GM12872 (cell line): ENCODE measurements around the gene KLF7.

Source experiments
- CTCF ChIP-seq: IDR thresholded peaks from 3 replicates; pipeline ENCODE4 v1.5.1; 2011; ENCODE audit warnings: low read depth, mild to moderate bottlenecking, low read length, moderate library complexity; ENCODE audit not compliant: insufficient read depth

The KLF7 gene

DNA sequence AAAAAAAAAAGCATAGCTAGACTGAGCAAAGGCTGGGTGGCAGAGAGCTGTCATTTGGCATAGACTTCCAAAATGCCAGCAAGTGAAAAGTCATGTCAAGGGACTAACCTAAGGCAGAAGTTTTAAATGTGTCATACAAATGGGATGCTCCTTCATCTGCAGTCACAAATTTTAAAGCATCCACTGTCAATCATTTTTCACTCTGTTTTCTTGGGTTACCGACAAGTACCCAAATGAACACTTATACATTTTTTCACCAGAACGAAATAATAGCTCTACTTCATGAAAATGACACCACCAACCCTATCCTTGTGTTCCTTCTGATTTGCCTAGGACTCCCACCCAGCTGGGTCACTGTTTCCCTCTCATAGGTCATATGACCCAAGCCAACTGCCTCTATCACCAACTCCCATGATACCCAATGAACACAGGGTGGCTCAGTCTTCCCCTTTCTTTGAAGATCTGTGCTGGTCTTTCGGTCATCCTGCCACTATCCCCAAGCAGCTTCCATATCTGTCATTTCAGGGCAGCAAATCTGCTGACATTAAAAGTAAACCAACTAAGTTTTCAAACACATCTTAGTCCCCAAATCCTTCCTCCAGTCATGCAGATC is 21.5 kb downstream of the KLF7 start:
- no peak for TF ChIP-seq CTCF

DNA sequence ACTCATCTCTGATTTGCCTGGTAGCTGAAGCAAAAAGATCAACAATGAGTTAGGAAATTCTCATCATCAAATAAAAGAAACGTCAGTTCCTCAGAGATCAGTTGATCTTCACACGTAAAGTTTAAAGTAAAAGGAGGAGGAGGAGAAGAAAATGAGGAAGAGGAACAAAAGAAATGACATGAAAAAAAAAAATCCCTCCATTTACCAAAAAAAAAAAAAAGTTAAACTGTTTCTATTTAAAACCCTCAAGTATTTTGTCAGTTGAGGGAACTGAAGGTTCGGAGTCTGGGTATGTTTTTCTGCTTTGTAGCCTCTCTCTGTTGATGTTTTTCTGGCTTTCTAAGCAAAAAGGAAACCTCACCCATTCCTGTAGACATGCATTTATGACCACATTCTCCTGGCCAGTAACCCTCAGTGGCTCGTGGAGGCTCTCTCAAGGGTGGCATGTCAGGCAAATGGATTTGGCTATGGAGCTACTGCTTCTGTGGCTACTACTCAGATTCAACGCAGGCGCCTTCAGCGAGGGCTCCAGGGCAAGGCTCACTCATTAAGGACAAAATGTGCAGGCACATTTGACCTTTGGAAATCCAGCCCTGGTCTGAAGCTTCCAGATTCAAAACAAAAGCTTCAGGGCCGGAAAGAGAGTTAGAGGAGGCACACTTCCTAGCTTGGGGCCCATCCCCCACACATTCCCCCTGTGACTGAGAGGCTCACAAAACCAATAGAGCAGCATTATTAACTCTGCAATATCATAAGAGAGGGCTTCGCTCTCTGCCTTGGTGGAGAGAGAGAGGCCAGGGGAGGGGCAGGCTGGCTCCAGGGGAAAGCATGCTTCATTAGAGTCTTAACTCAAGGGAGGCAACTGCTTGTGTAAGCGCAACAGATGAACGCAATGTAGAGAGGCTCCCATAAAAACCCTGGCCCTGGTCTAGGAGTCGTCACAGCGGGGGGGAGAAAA is 22.3 kb downstream of the KLF7 start:
- TF ChIP-seq CTCF = no peak

DNA sequence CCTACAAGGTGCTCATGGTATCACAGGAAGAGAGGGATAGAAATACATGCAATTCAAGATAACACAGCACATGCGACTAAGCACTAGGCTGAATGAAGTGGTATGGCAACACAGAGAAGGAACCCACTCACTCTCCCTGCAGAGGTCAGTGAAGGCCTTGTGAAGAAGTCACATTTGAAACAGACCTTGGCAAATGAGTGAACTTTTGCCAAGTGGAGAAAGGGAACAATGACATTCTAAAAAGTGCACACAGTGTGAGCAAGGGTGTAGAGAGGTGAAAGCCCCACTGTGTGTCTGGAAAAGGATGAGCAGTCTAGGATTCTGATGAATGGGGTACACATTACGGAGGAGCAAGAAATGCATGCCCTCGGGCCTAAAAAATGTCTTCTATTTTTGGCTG is 23.3 kb downstream of the KLF7 start:
- peak; percentile 22; the same call in 2 of the 3 replicates for TF ChIP-seq CTCF

- no peak for TF ChIP-seq CTCF
These were observed 24.4 kb downstream of the KLF7 start for GRCh38 chr2:207141386-207141785.

DNA sequence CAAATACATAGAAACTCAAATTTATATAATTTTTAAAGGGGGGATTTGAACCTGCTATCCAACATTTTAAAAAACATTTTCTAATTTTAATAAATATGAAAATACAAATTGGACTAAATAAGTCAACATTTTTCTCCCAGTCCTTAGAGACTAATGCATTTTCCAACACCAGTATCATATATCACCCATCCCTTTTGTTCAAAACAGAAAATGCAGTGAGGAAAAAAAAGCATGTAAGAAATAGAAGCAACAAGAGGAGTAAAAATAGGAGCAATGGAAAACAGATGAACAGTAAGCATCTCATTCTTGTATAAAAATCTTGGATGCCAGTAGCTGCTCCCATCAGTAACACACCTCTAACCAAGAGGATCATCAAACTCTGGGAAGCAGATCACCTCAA is 25.5 kb downstream of the KLF7 start:
- no peak for TF ChIP-seq CTCF

- TF ChIP-seq CTCF = no peak
These were observed 26.2 kb downstream of the KLF7 start for GRCh38 chr2:207139552-207139951.

DNA sequence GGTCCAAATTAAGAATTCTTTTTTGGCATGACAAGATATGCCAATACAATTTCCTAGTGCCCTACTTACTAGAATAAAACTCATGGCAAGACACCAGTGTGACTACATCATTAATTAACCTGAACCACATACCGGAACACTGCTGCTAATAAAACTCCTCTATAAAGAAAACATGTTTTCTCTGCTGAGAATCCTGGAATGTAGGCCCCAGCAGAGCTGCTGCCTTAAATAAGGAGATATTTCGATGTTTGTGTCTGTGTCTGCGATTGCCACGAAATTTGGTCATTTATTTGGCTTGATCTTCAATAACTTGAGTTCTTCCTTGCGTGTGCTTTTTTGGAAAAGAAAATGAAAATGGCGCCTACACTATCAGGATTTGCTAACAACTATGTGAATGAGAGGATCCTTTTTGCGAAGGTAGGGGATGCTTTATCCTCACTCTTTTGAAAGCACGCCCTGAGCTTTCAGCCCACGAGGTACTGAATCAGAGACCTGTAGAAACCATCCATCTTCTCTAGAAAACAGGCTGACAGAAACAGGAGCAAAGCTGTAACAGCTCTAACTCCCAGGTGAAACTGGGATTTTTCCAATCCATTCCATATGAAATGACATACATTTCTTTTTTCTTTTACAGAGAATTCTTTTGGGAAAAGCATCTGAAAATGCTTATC is 27.0 kb downstream of the KLF7 start:
- no peak for TF ChIP-seq CTCF
